ENCODE measurements around the gene DDX27.

DDX27 gene

DNA sequence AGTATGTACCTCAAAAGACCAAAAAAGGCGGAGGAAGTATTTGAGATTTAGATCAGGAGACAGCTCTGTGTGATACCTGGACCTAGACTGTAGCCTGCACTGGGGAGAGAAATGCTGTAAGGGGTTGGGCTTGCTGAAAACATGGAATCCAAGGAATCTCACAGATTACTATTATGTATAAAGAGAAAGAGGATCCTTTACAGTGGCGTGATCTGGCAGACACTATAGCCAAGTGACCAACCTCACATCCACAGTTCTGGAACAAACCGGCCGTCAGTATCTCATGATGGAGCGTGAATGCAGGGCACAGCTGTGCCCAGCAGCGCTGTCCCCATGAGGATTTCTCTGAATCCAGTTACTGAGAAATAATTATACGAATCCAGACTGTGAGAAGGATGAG lies 12.3 kb downstream of the DDX27 start:
- no peaks in the 10 kb centered on the region for H3K27me3 ChIP-seq (ENCODE audit: insufficient read depth, low read length, poor library complexity, severe bottlenecking)
- no peaks in the 10 kb centered on the region for H4K20me1 ChIP-seq (ENCODE audit: insufficient read depth, low read length, poor library complexity, severe bottlenecking)
- H3F3A ChIP-seq (ENCODE audit: low read depth), result no peaks in the 10 kb centered on the region
- no peak overlapping the region for H3K9ac ChIP-seq (ENCODE audit: low read depth, low read length, poor library complexity, severe bottlenecking)
- no peaks in the 10 kb centered on the region for H3K4me1 ChIP-seq (ENCODE audit: insufficient read depth, low read length, poor library complexity, severe bottlenecking)
- H3K4me2 ChIP-seq (ENCODE audit: low read depth, low read length, poor library complexity, severe bottlenecking), result no peak overlapping the region
- H3K36me3 ChIP-seq (ENCODE audit: insufficient read depth, low read length), result peaks cover 53% of the 10 kb centered on the region; the same call in 1 of the 2 replicates
- no peak overlapping the region for H3K4me3 ChIP-seq (ENCODE audit: low read length, poor library complexity, severe bottlenecking)
- TF ChIP-seq, protein P1, sequence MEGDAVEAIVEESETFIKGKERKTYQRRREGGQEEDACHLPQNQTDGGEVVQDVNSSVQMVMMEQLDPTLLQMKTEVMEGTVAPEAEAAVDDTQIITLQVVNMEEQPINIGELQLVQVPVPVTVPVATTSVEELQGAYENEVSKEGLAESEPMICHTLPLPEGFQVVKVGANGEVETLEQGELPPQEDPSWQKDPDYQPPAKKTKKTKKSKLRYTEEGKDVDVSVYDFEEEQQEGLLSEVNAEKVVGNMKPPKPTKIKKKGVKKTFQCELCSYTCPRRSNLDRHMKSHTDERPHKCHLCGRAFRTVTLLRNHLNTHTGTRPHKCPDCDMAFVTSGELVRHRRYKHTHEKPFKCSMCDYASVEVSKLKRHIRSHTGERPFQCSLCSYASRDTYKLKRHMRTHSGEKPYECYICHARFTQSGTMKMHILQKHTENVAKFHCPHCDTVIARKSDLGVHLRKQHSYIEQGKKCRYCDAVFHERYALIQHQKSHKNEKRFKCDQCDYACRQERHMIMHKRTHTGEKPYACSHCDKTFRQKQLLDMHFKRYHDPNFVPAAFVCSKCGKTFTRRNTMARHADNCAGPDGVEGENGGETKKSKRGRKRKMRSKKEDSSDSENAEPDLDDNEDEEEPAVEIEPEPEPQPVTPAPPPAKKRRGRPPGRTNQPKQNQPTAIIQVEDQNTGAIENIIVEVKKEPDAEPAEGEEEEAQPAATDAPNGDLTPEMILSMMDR (conservative IDR thresholded peaks at IDR 0.05; ENCODE audit: low read length), result no peak
- no peak for TF ChIP-seq EZH2phosphoT487 (IDR thresholded peaks at IDR 0.05; ENCODE audit: borderline replicate concordance)
- no peaks in the 10 kb centered on the region for H3K9me3 ChIP-seq (ENCODE audit: insufficient read depth, low read depth, low read length)
- no peaks in the 10 kb centered on the region for H3K9me2 ChIP-seq (replicated peaks; ENCODE audit: low read depth, low read length)
- H3K79me2 ChIP-seq (ENCODE audit: insufficient read depth, low read length), result no peaks in the 10 kb centered on the region
- H2AFZ ChIP-seq (ENCODE audit: low read length), result no peak overlapping the region

GRCh38 chr20:49233226-49233625 lies 14.0 kb downstream of the DDX27 start:
- Histone ChIP-seq H3K79me2 (ENCODE audit: insufficient read depth, low read length) (no peaks in the 10 kb centered on the region), H3K9me3 (ENCODE audit: insufficient read depth, low read depth, low read length) (no peaks in the 10 kb centered on the region), H3F3A (ENCODE audit: low read depth) (no peaks in the 10 kb centered on the region), H4K20me1 (ENCODE audit: insufficient read depth, low read length, poor library complexity, severe bottlenecking) (no peaks in the 10 kb centered on the region), H3K36me3 (ENCODE audit: insufficient read depth, low read length) (peaks cover 61% of the 10 kb centered on the region; the same call in 1 of the 2 replicates), H3K4me1 (ENCODE audit: insufficient read depth, low read length, poor library complexity, severe bottlenecking) (no peaks in the 10 kb centered on the region), H3K27me3 (ENCODE audit: insufficient read depth, low read length, poor library complexity, severe bottlenecking) (no peaks in the 10 kb centered on the region), H3K9me2 (replicated peaks; ENCODE audit: low read depth, low read length) (no peaks in the 10 kb centered on the region), H3K4me2 (ENCODE audit: low read depth, low read length, poor library complexity, severe bottlenecking) (no peak overlapping the region), H3K9ac (ENCODE audit: low read depth, low read length, poor library complexity, severe bottlenecking) (no peak overlapping the region), H3K4me3 (ENCODE audit: low read length, poor library complexity, severe bottlenecking) (no peak overlapping the region), H2AFZ (ENCODE audit: low read length) (no peak overlapping the region)
- TF ChIP-seq, protein P1 (conservative IDR thresholded peaks at IDR 0.05; ENCODE audit: low read length), result no peak
- TF ChIP-seq EZH2phosphoT487 (IDR thresholded peaks at IDR 0.05; ENCODE audit: borderline replicate concordance), result no peak

DNA sequence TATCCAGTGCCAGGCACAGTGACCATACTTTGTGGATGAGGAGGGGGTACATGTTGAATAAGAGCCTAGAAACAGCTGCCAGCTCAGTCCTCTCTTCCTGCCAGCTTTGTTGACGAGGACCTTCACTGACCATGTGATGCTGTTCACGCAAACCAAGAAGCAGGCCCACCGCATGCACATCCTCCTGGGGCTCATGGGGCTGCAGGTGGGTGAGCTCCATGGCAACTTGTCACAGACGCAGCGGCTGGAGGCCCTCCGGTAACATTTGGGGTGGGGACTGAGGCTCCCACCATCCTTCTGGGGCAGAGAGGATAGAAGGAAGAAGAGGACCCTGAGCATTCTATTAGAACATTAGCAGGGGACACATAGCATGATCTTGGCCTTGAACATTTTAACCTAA lies 15.6 kb downstream of the DDX27 start:
- Histone ChIP-seq H3K4me1 (ENCODE audit: insufficient read depth, low read length, poor library complexity, severe bottlenecking) (no peaks in the 10 kb centered on the region), H3F3A (ENCODE audit: low read depth) (no peaks in the 10 kb centered on the region), H3K9me3 (ENCODE audit: insufficient read depth, low read depth, low read length) (no peaks in the 10 kb centered on the region), H4K20me1 (ENCODE audit: insufficient read depth, low read length, poor library complexity, severe bottlenecking) (no peaks in the 10 kb centered on the region), H3K4me2 (ENCODE audit: low read depth, low read length, poor library complexity, severe bottlenecking) (no peak overlapping the region), H3K9ac (ENCODE audit: low read depth, low read length, poor library complexity, severe bottlenecking) (no peak overlapping the region), H3K36me3 (ENCODE audit: insufficient read depth, low read length) (peaks cover 66% of the 10 kb centered on the region; the same call in 1 of the 2 replicates), H3K9me2 (replicated peaks; ENCODE audit: low read depth, low read length) (no peaks in the 10 kb centered on the region), H3K27me3 (ENCODE audit: insufficient read depth, low read length, poor library complexity, severe bottlenecking) (no peaks in the 10 kb centered on the region), H3K4me3 (ENCODE audit: low read length, poor library complexity, severe bottlenecking) (no peak overlapping the region), H2AFZ (ENCODE audit: low read length) (no peak overlapping the region), H3K79me2 (ENCODE audit: insufficient read depth, low read length) (no peaks in the 10 kb centered on the region)
- TF ChIP-seq EZH2phosphoT487 (IDR thresholded peaks at IDR 0.05; ENCODE audit: borderline replicate concordance), result no peak
- TF ChIP-seq, protein P1 (conservative IDR thresholded peaks at IDR 0.05; ENCODE audit: low read length), result no peak
